Bronchial epithelial cell (primary cell): ENCODE data around the gene ADCY9. TPM values are rescaled to one million over a fixed set of nuclear protein-coding genes. Genes with fewer than 3 reads are reported as not detected.
A peak's percentile ranks its signal among the peaks of the same experiment; 100 is the strongest.

Experiments used
- DNase-seq: peaks from one replicate; pipeline ENCODE4 v3.0.0-alpha.2; 2010; ENCODE audit warnings: low read depth
- FAIRE-seq: peaks from 2 replicates; lab custom pipeline; 2011; peaks lifted over from hg19 to GRCh38; lab: Jason Lieb, UNC
- H3K27me3 ChIP-seq: 2 replicates; pipeline ENCODE4 v1.5.1; 2011; ENCODE audit warnings: low read length; ENCODE audit not compliant: control insufficient read depth, insufficient read depth
- H3K36me3 ChIP-seq: 2 replicates; pipeline ENCODE4 v1.5.1; 2011; ENCODE audit warnings: low read length; ENCODE audit not compliant: control insufficient read depth, insufficient read depth
- H3K4me3 ChIP-seq: 2 replicates; pipeline ENCODE4 v1.5.1; 2011; ENCODE audit warnings: mild to moderate bottlenecking, low read depth, low read length, control low read depth
- total RNA-seq: library from RNA; depleted of rRNA; stranded (reverse); fragments of >200 nt; gene quantifications from 2 replicates; pipeline ENCODE4 v1.2.1, GENCODE V29; 2014
- TF ChIP-seq, protein P1 (sequence below): IDR thresholded peaks from 2 replicates; pipeline ENCODE4 v1.5.1; 2011; ENCODE audit warnings: mild to moderate bottlenecking, moderate library complexity, low read length, control low read depth, inconsistent platforms; ENCODE audit not compliant: insufficient read depth, severe bottlenecking

Gene ADCY9
- total RNA-seq, 1 donor from 2014 or later: 11.3 TPM

DNA sequence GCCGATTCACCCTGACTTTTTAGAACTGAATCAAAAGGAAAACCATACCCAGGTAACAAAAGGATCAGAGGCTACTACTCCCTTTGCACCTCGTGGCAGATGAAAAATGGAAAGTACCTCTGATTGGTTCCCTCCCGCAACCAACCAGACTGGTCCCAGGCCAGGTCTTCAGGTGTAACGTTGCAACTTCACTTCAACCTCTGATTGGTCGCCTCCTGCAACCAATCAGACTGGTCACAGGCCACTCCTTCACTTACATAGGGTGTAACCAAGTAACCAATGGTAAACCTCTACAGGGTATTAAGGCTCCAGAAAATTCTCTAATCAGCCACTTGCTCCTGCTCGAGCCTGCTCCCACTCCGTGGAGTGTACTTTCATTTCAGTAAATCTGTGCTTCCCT lies 89.4 kb downstream of the ADCY9 start:
- FAIRE-seq (no peak), DNase-seq (no peak)
- Histone ChIP-seq H3K4me3 (no peak overlapping the region), H3K36me3 (no peaks in the 10 kb centered on the region), H3K27me3 (no peaks in the 10 kb centered on the region)
- TF ChIP-seq, protein P1, sequence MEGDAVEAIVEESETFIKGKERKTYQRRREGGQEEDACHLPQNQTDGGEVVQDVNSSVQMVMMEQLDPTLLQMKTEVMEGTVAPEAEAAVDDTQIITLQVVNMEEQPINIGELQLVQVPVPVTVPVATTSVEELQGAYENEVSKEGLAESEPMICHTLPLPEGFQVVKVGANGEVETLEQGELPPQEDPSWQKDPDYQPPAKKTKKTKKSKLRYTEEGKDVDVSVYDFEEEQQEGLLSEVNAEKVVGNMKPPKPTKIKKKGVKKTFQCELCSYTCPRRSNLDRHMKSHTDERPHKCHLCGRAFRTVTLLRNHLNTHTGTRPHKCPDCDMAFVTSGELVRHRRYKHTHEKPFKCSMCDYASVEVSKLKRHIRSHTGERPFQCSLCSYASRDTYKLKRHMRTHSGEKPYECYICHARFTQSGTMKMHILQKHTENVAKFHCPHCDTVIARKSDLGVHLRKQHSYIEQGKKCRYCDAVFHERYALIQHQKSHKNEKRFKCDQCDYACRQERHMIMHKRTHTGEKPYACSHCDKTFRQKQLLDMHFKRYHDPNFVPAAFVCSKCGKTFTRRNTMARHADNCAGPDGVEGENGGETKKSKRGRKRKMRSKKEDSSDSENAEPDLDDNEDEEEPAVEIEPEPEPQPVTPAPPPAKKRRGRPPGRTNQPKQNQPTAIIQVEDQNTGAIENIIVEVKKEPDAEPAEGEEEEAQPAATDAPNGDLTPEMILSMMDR: no peak

DNA sequence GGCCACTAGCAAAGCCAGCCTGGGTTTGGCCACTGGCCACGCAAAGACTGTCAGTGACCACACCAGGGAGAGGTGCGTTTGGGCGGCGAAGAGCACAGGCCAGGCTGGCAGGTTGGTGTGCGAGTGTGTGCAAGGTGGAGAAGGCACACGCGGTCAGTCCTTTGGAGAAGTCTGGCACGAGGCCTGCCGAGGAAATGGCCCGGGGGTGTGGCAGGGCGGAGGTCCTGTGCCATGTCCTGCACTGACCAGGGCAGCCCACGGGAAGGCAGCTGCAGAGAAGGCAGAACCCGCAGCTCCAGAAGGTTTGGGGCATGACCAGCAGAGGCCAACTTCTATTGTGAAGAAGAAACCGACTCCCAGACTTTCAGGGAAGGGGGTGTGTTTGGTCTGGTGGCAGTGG lies 90.8 kb downstream of the ADCY9 start:
- DNase-seq: no peak
- no peak overlapping the region for H3K4me3 ChIP-seq
- FAIRE-seq: no peak
- H3K36me3 ChIP-seq: no peaks in the 10 kb centered on the region
- TF ChIP-seq, protein P1: no peak
- H3K27me3 ChIP-seq: no peaks in the 10 kb centered on the region

DNA sequence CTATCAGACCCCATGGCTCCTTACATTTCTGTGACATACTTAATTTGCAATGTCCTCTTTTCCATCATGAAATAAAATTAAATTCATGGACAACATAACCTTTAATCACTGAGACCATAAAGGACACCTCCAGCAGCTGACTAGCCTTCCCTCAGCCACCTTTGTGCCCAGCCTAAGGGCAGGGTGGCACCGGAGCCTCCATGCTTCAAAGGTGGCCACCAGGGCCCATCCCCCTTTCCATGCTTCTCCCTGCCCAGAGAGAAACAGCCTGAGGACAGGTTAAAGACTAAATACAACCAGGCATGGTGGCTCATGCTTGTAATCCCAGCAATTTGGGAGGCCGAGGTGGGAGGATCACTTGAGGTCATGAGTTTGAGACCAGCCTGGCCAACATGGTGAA lies 94.3 kb downstream of the ADCY9 start:
- no peak for DNase-seq
- Histone ChIP-seq H3K27me3 (no peaks in the 10 kb centered on the region), H3K4me3 (no peak overlapping the region), H3K36me3 (no peaks in the 10 kb centered on the region)
- TF ChIP-seq, protein P1: no peak
- no peak for FAIRE-seq

DNA sequence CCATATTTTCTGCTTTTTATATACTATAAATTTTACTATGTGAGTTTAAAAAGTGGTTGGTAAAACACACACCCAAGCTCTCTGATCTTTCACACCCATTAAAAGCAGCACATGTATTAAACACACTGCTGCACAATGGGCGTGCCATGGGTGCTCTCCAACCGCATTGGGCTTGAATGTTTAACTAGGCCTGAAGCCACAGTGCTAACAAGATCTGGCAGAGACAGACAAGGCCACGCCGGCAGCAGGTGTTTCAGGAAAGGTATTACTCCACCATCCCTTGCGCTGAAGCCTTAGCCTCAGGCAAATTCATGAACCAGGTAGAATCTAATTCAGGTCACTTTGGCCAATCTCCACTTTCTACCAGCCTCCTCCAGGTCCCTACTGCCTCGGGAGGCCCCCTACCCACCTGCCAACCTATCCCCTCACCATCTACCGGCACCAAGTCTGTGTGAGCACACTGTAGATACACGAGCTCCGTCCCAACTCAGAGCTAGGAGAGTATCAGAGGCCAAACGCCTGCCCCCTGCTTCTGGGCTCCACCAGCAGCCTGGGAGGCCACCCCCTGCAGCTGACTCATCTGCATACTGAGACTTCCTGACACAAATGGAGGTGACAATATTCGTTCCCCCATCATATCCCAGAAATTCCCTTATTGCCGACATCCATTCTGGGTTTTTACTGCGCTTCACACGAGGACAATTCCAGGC lies 95.0 kb downstream of the ADCY9 start:
- FAIRE-seq (peak; percentile 77), DNase-seq (peak; percentile 88)

DNA sequence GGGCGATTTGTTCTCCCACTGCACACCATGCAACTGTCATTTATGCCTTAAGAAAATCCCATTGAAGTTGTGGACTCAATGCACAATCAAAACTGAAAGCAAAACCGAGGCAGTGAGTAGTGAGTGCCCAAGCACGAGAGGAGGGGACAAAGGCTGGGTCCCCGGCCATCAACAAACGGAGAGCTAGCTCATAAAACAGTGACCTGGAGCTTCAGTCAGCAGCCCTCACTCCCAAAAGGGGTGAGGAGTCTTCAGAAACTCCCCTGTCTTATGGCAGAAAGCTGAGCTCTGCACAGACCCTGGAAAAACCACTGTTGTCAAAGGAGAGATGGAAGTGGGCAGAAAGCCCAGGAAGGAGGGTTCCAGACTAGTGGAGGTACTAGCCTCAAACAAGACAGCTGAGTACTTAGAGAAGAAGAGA lies 96.9 kb downstream of the ADCY9 start:
- TF ChIP-seq, protein P1: no peak
- FAIRE-seq (no peak), DNase-seq (no peak)
- H3K4me3 ChIP-seq: no peak overlapping the region
- no peaks in the 10 kb centered on the region for H3K27me3 ChIP-seq
- no peaks in the 10 kb centered on the region for H3K36me3 ChIP-seq

More for the DNA sequence above, 95.0 kb downstream of the ADCY9 start:
- H3K36me3 ChIP-seq: no peaks in the 10 kb centered on the region
- TF ChIP-seq, protein P1: no peak
- no peaks in the 10 kb centered on the region for H3K27me3 ChIP-seq
- H3K4me3 ChIP-seq: no peak overlapping the region

DNA sequence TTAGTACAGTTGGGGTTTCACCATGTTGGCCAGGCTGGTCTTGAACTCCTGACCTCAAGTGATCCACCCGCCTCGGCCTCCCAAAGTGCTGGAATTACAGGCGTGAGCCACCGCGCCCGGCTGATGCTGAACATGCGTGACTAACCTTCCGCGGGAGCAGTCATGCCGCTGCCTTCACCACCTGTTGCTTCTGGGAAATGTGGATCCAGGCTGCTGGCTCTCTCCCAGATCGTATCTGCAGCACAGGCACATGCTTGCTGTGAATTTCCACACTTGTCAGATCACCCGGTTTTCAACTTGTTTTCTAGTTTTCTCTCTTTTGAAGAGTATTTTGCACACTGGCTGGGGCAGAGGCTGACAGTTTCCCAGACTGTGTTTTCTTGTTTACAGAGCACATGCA lies 97.9 kb downstream of the ADCY9 start:
- TF ChIP-seq, protein P1: no peak
- no peak overlapping the region for H3K4me3 ChIP-seq
- no peak for DNase-seq
- FAIRE-seq: no peak
- no peaks in the 10 kb centered on the region for H3K27me3 ChIP-seq
- H3K36me3 ChIP-seq: no peaks in the 10 kb centered on the region
